ENCODE measurements around the gene LRRC74A. TPM values are rescaled to one million over a fixed set of nuclear protein-coding genes. Genes with fewer than 3 reads are reported as not detected.

LRRC74A gene
- polyA plus RNA-seq, 1 of the 3 experiments (the other 2 are of a cell fraction) = not detected

GRCh38 chr14:76867516-76868453 is 41.6 kb downstream of the LRRC74A start:
- H3K9me3 ChIP-seq = no peaks in the 10 kb centered on the region
- 76% methylated on average over 22 of the region's 25 CpGs for WGBS (ENCODE audit: low lambda C conversion rate)
- DNase-seq = no peak
- no peaks in the 10 kb centered on the region for H4K20me1 ChIP-seq (ENCODE audit: insufficient read depth)
- ChIA-PET CTCF (interaction anchor here (1.1 to 12.9 kb wide), 5 partner anchors 13 to 223 kb away, joined by 4 to 764 read pairs (median 9); no protein-coding TSS in a partner anchor), POLR2A (no interaction called here)
- H3K4me1 ChIP-seq (ENCODE audit: control insufficient read depth in 1 of 2, insufficient read depth in 2 of 2, low read depth in 1 of 2, low read length in 1 of 2) = no peaks in the 10 kb centered on the region; a peak in 1 of 4 replicates
- no peaks in the 10 kb centered on the region for H3K36me3 ChIP-seq (replicated peaks in 1 of 2; ENCODE audit: control insufficient read depth in 1 of 2, insufficient read depth in 2 of 2, low read length in 1 of 2)
- H3K9me2 ChIP-seq = no peaks in the 10 kb centered on the region
- no peak overlapping the region for H3K27ac ChIP-seq (ENCODE audit: low read depth in 2 of 2, low read length in 1 of 2)
- H3K79me2 ChIP-seq (ENCODE audit: insufficient read depth) = no peaks in the 10 kb centered on the region
- H2AFZ ChIP-seq (ENCODE audit: low read depth) = no peak overlapping the region
- no peak overlapping the region for H3K9ac ChIP-seq
- peaks cover 10% of the 10 kb centered on the region; the same call in 1 of the 2 replicates for H3K27me3 ChIP-seq (ENCODE audit: insufficient read depth)
- no peak overlapping the region for H3K4me3 ChIP-seq (ENCODE audit: low read depth in 2 of 2, low read length in 1 of 2)
- TF ChIP-seq MXI1 (IDR thresholded peaks at IDR 0.05; ENCODE audit: low read depth, low read length) = no peak
- no peak for TF ChIP-seq FOXJ3 (CRISPR knock-in tag; IDR thresholded peaks at IDR 0.05)
- no peak for TF ChIP-seq ELF1 (IDR thresholded peaks at IDR 0.05)
- no peak for TF ChIP-seq JUND (IDR thresholded peaks at IDR 0.05)
- TF ChIP-seq NFIC (IDR thresholded peaks at IDR 0.05; ENCODE audit: borderline replicate concordance) = no peak
- TF ChIP-seq RXRA (IDR thresholded peaks at IDR 0.05; ENCODE audit: borderline replicate concordance, low read depth) = no peak
- TF ChIP-seq, protein P1, sequence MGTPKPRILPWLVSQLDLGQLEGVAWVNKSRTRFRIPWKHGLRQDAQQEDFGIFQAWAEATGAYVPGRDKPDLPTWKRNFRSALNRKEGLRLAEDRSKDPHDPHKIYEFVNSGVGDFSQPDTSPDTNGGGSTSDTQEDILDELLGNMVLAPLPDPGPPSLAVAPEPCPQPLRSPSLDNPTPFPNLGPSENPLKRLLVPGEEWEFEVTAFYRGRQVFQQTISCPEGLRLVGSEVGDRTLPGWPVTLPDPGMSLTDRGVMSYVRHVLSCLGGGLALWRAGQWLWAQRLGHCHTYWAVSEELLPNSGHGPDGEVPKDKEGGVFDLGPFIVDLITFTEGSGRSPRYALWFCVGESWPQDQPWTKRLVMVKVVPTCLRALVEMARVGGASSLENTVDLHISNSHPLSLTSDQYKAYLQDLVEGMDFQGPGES (IDR thresholded peaks at IDR 0.05; ENCODE audit: low read depth, low read length) = no peak
- TF ChIP-seq, protein P2, sequence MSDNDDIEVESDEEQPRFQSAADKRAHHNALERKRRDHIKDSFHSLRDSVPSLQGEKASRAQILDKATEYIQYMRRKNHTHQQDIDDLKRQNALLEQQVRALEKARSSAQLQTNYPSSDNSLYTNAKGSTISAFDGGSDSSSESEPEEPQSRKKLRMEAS (IDR thresholded peaks at IDR 0.05; ENCODE audit: low read depth) = no peak
- no peak for TF ChIP-seq FOSL2 (IDR thresholded peaks at IDR 0.05; ENCODE audit: borderline replicate concordance, low read depth)
- no peak for TF ChIP-seq TCF12 (IDR thresholded peaks at IDR 0.05)
- no peak for TF ChIP-seq MEF2A (IDR thresholded peaks at IDR 0.05; ENCODE audit: borderline replicate concordance, low read depth)
- no peak for TF ChIP-seq PBX3 (IDR thresholded peaks at IDR 0.05)
- no peak for TF ChIP-seq RFX5 (IDR thresholded peaks at IDR 0.05; ENCODE audit: low read length)
- no peak for TF ChIP-seq TAF1 (IDR thresholded peaks at IDR 0.05; ENCODE audit: borderline replicate concordance, low read depth, low read length)
- TF ChIP-seq TEAD4 (IDR thresholded peaks at IDR 0.05; ENCODE audit: borderline replicate concordance, insufficient read depth) = no peak
- no peak for TF ChIP-seq YY1 (IDR thresholded peaks at IDR 0.05; ENCODE audit: low read depth)
- TF ChIP-seq SIN3A (IDR thresholded peaks at IDR 0.05; ENCODE audit: borderline replicate concordance, low read depth, low read length) = no peak
- TF ChIP-seq CTCF (IDR thresholded peaks at IDR 0.05) = no peak
- H3F3A ChIP-seq (replicated peaks; ENCODE audit: insufficient read depth) = peaks cover 3% of the 10 kb centered on the region
- no peak overlapping the region for H3K4me2 ChIP-seq

Measured in SK-N-SH (cell line).